Ishikawa (cell line): ENCODE data around the gene SLC38A5.

Source experiments
- EGR1 ChIP-seq: IDR thresholded peaks from 2 replicates; pipeline ENCODE4 v1.6.1; 2012
- EP300 ChIP-seq: IDR thresholded peaks from 2 replicates; pipeline ENCODE4 v1.6.1; 2012; ENCODE audit warnings: borderline replicate concordance
- MAX ChIP-seq: IDR thresholded peaks from 2 replicates; pipeline ENCODE4 v1.6.1; 2012
- NFIC ChIP-seq: IDR thresholded peaks from 2 replicates; pipeline ENCODE4 v1.6.1; 2012
- RAD21 ChIP-seq: IDR thresholded peaks from 2 replicates; pipeline ENCODE4 v1.6.1; 2012; ENCODE audit warnings: low read depth

GRCh38 chrX:48514868-48515460 lies 44.9 kb upstream of the SLC38A5 start:
- no peak for TF ChIP-seq EP300
- no peak for TF ChIP-seq MAX
- TF ChIP-seq NFIC = no peak
- no peak for TF ChIP-seq EGR1
- no peak for TF ChIP-seq RAD21
